H4 (cell line): Measurements from ENCODE around the gene LYZL1. TPM values are rescaled to one million over a fixed set of nuclear protein-coding genes. Genes with fewer than 3 reads are reported as not detected.
"Not testable (repeated sequence)": the region's sequence is repeated elsewhere in the genome, so short reads cannot be mapped to it uniquely, and the experiment has no call there.

Experiments
- DNase-seq: peaks from one replicate; pipeline ENCODE4 v3.0.0-alpha.2; 2015; ENCODE audit warnings: low spot score
- total RNA-seq: library from RNA; depleted of rRNA; stranded (reverse); fragments of >200 nt; shearing (Covaris generic); gene quantifications from 2 replicates; pipeline ENCODE4 v1.2.3, GENCODE V29; 2014; rRNA removed

The LYZL1 gene
- not detected in 2 replicates for total RNA-seq

GRCh38 chr10:29288906-29289305 lies at the start of gene LYZL1:
LYZL1 (plus strand) TSS chr10:29289070; CDS start chr10:29291868, 2,798 bp downstream.
- not testable (repeated sequence) for DNase-seq

GRCh38 chr10:29239569-29240472 lies 49.0 kb upstream of the LYZL1 start:
- DNase-seq, result peak; percentile 27

DNA sequence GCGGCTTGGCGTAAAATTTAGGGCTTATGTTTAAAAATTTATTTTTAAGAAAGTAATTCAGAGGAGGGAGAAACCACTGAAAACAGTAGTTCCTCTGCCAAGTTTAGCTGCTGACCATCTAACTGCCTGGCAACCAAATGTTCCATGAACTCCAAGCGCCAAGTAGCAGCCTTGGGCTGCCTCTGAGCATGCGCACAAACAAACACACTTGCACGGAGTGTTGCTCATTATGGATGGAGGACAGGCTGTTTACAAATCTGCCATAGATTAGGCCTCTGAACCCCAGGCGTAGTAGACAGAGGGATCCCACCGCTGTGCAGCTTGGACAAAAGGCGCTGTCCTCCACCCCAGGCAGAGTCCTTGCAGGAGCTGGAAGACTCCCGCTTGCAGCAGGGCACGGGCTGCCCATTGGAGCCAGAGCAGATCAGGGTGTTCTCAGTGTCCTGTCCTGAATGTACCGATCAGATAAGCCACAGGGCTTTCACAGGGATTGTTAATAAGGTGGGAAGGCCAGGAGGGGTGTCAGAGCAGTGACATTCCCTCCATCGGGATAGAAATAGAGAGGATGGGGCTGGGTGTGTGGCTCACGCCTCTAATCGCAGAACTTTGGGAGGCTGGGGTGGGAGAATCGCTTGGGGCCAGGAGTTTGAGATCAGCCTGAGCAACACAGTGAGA lies 47.7 kb upstream of the LYZL1 start:
- DNase-seq, result no peak

DNA sequence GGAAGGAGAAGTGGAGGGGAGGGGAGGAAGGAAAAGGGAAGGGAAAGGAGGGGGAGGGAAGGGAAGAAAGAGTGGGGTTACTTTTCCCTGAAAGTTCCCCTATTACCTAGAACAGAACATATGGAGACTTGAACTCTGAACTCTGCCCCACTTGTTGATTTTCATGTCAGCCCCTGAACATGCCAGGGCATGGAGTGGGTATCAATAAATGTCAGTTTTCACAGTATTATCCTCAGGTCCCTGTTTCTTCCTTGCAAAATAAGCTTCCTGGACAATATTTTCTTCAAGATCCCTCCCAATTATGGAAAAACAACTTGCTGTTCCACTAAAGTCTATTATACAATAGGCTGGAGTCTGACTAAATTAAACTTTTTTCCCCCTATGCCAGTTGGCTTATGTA lies 46.9 kb upstream of the LYZL1 start:
- no peak for DNase-seq

GRCh38 chr10:29243066-29243465 lies 45.8 kb upstream of the LYZL1 start:
- no peak for DNase-seq

DNA sequence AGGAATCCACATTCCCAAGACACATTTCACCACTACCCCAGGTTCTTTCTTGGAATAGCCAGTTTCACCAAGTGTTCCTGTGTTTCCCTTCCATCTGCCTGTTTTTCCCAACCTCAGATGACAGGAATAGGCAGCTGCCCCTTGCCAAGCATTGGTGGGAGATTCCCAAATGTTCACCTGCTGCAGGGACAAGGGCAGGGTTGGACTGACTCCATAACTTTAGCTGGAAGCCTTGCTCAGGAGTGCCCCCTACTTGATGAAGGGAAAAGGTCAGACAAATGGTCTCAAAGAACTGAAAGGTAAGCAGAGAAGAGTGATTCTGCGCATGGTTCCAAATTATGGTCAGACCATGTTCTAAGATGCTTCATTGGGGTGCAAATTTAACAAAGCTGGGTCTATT lies 45.1 kb upstream of the LYZL1 start:
- DNase-seq, result peak; percentile 12

GRCh38 chr10:29244978-29245377 lies 43.9 kb upstream of the LYZL1 start:
- DNase-seq, result no peak

GRCh38 chr10:29245476-29245875 lies 43.4 kb upstream of the LYZL1 start:
- DNase-seq, result no peak

- DNase-seq, result no peak
Observed at GRCh38 chr10:29246449-29246848, 42.4 kb upstream of the LYZL1 start.

- no peak for DNase-seq
Observed at GRCh38 chr10:29248158-29248557, 40.7 kb upstream of the LYZL1 start.

- no peak for DNase-seq
Observed at GRCh38 chr10:29249018-29249417, 39.9 kb upstream of the LYZL1 start.

DNA sequence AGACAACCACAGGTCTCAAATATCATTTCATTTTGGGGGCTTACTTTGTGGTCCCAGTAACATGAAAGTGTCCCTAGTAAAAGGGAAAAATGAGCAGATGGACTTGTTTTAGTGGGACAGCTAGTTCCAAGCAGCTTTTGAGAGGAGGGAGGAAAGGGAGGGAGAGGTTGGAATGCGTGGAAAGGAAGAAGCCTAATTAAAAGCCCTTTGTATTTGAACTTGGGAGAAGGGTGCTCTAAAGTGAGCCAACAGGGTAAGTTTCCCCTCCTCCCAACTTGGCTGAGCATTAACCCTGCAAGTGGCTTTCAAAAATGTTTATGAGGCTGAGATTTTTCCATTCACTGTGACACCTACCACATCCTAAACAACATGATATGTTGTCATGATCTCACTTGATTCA lies 38.8 kb upstream of the LYZL1 start:
- no peak for DNase-seq

- DNase-seq, result no peak
Observed at GRCh38 chr10:29252811-29253689, 35.8 kb upstream of the LYZL1 start.

GRCh38 chr10:29253690-29254029 lies 35.2 kb upstream of the LYZL1 start:
- no peak for DNase-seq

- DNase-seq, result no peak
Observed at GRCh38 chr10:29254123-29255046, 34.5 kb upstream of the LYZL1 start.

DNA sequence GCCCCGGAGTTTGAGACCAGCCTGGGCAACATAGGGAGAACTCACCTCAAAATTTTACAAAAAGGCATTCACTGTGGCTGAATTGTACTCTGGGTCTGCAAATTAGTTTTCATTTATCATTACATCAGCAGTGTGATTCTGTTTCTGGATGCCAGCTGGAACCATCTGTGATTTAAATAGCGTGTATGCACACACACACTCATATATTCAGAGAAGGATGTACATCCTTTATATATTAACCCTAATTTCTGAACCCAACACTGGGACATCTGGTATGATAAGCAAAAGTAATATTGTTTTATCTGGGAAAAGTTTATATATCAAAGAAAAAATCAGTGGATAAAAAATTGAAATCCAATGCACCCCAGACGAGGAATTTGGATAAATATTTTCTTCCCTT lies 33.8 kb upstream of the LYZL1 start:
- DNase-seq, result no peak

DNA sequence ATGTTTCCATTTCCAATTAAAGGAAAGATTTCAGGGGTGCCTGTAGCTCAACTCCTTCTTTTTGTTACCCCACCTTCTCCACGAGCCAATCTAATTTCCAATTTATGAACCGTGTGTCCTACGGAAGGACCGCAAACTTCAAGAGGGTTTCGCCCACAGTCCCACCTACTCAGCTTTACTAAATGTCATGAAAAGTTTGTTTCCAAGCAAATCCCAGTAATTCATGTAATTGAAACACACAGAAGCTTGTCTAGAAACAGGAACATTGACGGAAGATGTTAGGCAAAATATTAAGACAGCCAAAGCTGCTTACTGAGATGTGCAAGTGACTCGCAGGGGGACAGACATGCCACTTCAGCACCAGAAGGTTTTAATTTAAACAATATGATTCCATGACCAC lies 32.9 kb upstream of the LYZL1 start:
- DNase-seq, result no peak

GRCh38 chr10:29256586-29256985 lies 32.3 kb upstream of the LYZL1 start:
- DNase-seq, result no peak

- peak; percentile 82 for DNase-seq
Observed at GRCh38 chr10:29257106-29257783, 31.6 kb upstream of the LYZL1 start.

GRCh38 chr10:29257784-29258135 lies 31.1 kb upstream of the LYZL1 start:
- no peak for DNase-seq

GRCh38 chr10:29259498-29259897 lies 29.4 kb upstream of the LYZL1 start:
- no peak for DNase-seq
